GM10266 (cell line): ENCODE results near the gene TDP2.
"Not testable (repeated sequence)": the region's sequence is repeated elsewhere in the genome, so short reads cannot be mapped to it uniquely, and the experiment has no call there.

Experiments used
- DNase-seq: peaks from one replicate; pipeline ENCODE4 v3.0.0; 2012; ENCODE audit errors: extremely low spot score
- TF ChIP-seq, protein P1 (sequence below): IDR thresholded peaks from 2 replicates; pipeline ENCODE4 v1.5.1; 2012; ENCODE audit warnings: mild to moderate bottlenecking, low read depth; ENCODE audit not compliant: control insufficient read depth, insufficient read depth; ENCODE audit errors: missing control alignments

Gene TDP2

DNA sequence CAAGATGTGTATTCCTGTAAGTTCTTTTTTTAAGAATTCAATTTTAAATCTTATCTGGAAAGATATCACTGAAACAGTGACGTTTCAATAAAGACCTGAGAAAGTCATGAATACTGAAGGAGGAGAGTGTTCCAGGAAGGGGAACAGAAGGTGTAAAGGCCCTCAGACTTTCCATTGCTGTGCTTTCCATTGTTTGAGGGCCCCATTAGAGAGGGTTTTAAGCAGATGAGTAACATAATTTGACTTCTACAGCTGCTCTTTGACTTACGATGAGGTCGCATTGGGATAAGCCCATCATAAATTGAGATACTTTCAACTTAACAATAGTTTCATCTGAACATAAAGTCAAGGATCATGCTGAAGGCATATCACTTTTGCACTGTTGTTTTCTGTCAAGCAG lies 24.9 kb upstream of the TDP2 start:
- TF ChIP-seq, protein P1, sequence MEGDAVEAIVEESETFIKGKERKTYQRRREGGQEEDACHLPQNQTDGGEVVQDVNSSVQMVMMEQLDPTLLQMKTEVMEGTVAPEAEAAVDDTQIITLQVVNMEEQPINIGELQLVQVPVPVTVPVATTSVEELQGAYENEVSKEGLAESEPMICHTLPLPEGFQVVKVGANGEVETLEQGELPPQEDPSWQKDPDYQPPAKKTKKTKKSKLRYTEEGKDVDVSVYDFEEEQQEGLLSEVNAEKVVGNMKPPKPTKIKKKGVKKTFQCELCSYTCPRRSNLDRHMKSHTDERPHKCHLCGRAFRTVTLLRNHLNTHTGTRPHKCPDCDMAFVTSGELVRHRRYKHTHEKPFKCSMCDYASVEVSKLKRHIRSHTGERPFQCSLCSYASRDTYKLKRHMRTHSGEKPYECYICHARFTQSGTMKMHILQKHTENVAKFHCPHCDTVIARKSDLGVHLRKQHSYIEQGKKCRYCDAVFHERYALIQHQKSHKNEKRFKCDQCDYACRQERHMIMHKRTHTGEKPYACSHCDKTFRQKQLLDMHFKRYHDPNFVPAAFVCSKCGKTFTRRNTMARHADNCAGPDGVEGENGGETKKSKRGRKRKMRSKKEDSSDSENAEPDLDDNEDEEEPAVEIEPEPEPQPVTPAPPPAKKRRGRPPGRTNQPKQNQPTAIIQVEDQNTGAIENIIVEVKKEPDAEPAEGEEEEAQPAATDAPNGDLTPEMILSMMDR: no peak
- no peak for DNase-seq

DNA sequence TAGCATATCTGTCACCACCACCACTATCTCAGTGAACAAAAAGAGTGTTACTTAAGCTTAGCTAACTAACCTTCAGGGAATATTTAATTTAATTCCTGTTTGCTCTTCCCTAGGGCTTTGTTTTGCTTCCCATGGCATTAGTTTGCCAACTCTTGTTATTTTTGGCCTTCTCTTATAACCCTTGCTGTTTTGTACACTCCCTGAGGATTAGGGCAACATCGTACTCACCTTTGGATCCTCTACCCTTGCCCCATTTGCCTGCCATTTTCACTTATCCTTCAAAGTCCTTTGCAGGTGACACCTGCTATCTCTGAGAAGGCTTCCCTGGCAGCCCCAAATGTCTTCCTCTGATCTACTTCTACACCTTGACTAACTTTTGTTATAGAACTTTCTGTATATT lies 23.9 kb upstream of the TDP2 start:
- TF ChIP-seq, protein P1: no peak
- DNase-seq: no peak

DNA sequence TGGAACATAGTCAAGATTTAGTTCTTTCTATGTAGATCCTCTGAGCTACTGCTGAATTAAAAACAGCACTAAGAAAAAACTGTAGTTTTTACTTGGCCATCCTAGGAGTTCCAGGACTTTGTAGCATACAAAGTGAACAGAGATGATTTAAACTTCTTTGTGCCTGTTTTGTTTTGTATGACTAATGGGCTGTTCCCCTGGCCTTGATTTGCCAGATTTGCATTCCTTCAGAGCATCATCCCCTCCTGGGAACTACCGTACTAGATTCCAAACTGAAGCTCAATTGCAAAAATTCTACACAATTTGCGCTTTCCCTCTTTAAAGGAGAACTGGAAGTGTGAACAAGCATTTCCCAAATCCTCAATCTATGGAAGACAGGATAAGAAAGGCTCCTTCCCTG lies 23.3 kb upstream of the TDP2 start:
- no peak for DNase-seq
- TF ChIP-seq, protein P1: no peak

DNA sequence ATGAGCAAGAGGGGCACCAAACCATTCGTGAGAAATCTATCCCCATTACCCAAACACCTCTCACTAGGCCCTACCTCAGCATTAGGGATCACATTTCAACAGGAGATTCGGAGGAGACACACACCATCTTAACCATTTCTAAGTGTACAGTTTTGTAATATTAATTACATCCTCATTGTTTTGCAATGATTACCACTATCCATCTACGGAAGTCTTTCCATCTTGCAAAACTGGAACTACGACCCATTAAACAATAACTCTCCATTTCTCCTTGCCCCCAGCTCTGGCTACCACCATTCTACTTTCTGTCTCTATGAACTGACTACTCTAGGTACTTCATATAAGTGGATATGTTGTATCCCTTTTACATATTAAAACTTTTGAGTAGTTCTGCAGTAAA lies 20.2 kb upstream of the TDP2 start:
- DNase-seq: no peak
- TF ChIP-seq, protein P1: no peak

DNA sequence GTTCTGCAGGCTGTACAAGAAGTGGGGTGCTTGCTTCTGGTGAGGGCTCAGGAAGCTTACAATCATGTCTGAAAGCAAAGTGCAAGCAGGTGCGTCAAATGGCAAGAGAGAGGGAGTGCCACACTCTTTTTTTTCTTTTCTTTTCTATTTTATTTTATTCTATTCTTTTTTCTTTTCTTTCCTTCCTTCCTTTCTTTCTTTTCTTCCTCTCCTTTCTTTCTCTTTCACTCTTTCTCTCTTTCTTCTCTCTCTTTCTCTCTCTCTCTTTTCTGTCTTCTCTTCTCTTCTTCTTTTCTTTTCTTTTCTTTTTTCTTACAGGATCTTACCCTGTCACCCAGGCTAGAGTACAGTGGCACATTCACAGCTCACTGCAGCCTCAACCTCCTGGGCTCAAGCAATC lies 19.7 kb upstream of the TDP2 start:
- DNase-seq: no peak

DNA sequence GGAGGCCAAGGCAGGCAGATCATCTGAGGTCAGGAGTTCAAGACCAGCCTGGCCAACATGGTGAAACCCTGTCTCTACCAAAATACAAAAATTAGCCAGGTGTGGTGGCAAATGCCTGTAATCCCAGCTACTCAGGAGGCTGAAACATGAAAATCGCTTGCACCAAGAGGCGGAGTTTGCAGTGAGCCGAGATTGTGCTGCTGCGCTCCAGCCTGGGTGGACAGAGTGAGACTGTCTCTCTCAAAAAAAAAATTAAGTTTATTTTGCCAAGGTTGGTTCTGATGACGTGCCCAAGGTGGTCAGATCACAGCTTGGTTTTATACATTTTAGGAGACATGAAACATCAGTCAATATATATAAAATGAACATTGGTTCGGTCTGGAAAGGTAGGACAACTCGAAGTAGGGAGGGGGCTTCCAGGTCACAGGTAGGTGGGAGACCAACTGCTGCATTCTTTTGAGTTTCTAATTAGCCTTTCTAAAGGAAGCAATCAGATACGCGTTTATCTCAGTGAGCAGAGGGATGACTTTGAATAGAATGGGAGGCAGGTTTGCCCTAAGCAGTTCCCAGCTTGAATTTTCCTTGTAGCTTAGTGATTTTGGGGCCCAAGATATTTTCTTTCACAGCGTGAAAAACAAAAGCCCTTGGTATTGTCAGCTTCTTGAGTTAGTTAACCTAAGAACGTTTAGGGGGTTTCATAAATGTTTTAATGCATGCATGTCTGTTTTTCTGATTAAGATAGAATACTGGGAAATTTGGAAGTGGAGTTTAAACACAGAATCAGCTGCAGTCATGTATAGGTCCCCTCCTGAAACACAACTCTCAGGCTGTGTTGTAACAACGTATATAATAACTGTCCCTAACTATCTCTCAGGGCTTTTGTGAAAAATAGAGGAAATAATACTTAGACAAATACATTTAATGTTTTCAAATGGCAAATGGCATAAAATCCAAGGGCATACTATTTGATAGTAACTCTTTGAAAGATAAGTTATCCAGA lies 16.9 kb upstream of the TDP2 start:
- TF ChIP-seq, protein P1: no peak
- DNase-seq: no peak

More for the DNA sequence above, 19.7 kb upstream of the TDP2 start:
- TF ChIP-seq, protein P1: no peak

DNA sequence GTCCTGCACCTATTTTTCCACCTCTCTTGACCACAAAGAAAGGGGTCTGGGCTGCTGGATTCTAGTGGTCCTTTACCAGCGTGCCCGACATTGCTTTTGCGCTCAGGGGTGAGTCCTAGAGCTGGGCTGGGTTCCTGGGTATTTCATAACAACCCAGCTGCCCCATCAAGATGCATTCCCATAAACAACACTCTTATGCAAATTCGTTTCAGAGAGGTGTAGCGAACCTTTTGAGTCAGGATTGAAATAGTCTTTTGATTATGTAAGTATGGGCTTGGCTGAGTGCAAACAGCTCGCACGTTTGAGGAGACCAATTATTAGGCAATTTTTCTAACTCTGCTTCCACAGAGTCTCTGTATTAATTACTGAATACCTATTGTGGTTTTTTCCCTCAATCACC lies 13.9 kb upstream of the TDP2 start:
- no peak for DNase-seq
- TF ChIP-seq, protein P1: no peak

DNA sequence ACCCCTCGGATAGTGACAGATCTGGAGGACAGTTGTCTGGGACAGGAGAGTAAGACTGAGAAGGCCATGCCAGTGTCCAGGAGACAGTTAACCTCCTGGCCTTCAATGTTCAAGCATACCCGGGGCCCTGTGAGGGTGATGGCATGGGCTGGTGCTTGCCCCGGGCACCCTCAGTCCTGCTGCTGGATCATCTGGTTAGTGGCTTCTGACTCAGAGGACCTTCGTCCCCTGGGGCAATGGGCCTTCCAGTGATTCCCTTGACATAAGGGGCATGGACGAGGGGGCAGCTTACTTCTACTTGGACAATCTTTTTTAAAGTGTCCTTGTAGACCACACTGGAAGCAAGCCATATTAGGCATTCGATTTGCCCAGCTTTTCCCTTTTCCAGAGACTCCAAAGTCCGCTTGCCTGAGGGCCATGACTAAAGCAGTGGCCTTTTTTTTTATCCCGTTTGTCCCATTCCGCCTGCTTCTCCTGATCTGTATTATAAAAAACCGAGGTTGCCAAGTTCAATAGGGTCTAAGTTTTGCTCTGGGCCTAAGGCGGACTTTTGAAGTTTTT lies 12.2 kb upstream of the TDP2 start:
- not testable (repeated sequence) for DNase-seq
